Keratinocyte (primary cell): Measurements from ENCODE around the gene NUDT9. TPM values are rescaled to one million over a fixed set of nuclear protein-coding genes. Genes with fewer than 3 reads are reported as not detected.

Source experiments
- DNase-seq: peaks from one replicate; pipeline ENCODE4 v3.0.0-alpha.2; 2011; ENCODE audit warnings: low read depth, missing footprints, low spot score
- FAIRE-seq: peaks from 2 replicates; lab custom pipeline; 2011; peaks lifted over from hg19 to GRCh38; lab: Jason Lieb, UNC
- H2AFZ ChIP-seq: 2 replicates; pipeline ENCODE4 v1.6.0; 2012; ENCODE audit warnings: low read length, control low read depth, inconsistent platforms; ENCODE audit not compliant: control insufficient read depth
- H3K27ac ChIP-seq: 2 replicates; pipeline ENCODE4 v1.5.1; 2011; ENCODE audit warnings: low read length; ENCODE audit not compliant: control insufficient read depth, insufficient read depth
- H3K27me3 ChIP-seq: 3 replicates; pipeline ENCODE4 v1.6.0; 2011; ENCODE audit warnings: low read length; ENCODE audit not compliant: control insufficient read depth, insufficient read depth; ENCODE audit errors: extremely low read depth
- H3K36me3 ChIP-seq, 2 experiments: 2 replicates in 1 of 2; 3 replicates in 1 of 2; pipeline ENCODE4 v1.5.1; 2011; ENCODE audit warnings: low read length in 2 of 2, mild to moderate bottlenecking in 1 of 2; ENCODE audit not compliant: control insufficient read depth in 2 of 2, insufficient read depth in 2 of 2; ENCODE audit errors: extremely low read depth in 1 of 2
- H3K4me1 ChIP-seq: 3 replicates; pipeline ENCODE4 v1.5.1; 2011; ENCODE audit warnings: low read length; ENCODE audit not compliant: control insufficient read depth, insufficient read depth; ENCODE audit errors: extremely low read depth
- H3K4me2 ChIP-seq: 3 replicates; pipeline ENCODE4 v1.6.0; 2011; ENCODE audit warnings: low read depth, low read length; ENCODE audit not compliant: control insufficient read depth, insufficient read depth; ENCODE audit errors: extremely low read depth
- H3K4me3 ChIP-seq, 3 experiments: fragments of 200-600 bp in 1 of 3; sonication (generic) in 1 of 3; 2 replicates in 2 of 3; 3 replicates in 1 of 3; pipeline ENCODE4 v1.5.1; 2011 to 2016; ENCODE audit warnings: low read length in 3 of 3, mild to moderate bottlenecking in 3 of 3, control low read depth in 2 of 3, inconsistent platforms in 1 of 3, low read depth in 1 of 3, mixed read lengths in 1 of 3, mixed run types in 1 of 3, moderate library complexity in 1 of 3; ENCODE audit not compliant: control insufficient read depth in 2 of 3, insufficient read depth in 2 of 3; ENCODE audit errors: extremely low read depth in 1 of 3
- H3K79me2 ChIP-seq: 2 replicates; pipeline ENCODE4 v1.6.0; 2012; ENCODE audit warnings: low read length; ENCODE audit not compliant: control insufficient read depth, insufficient read depth
- H3K9ac ChIP-seq: 3 replicates; pipeline ENCODE4 v1.6.0; 2011; ENCODE audit warnings: low read length; ENCODE audit not compliant: control insufficient read depth, insufficient read depth; ENCODE audit errors: extremely low read depth
- H3K9me1 ChIP-seq: 3 replicates; pipeline ENCODE4 v1.6.0; 2011; ENCODE audit warnings: low read length; ENCODE audit not compliant: control insufficient read depth, insufficient read depth; ENCODE audit errors: extremely low read depth
- H3K9me3 ChIP-seq: 2 replicates; pipeline ENCODE4 v1.5.1; 2012; ENCODE audit warnings: low read depth, low read length; ENCODE audit not compliant: control insufficient read depth
- H4K20me1 ChIP-seq: 3 replicates; pipeline ENCODE4 v1.6.0; 2011; ENCODE audit warnings: low read length; ENCODE audit not compliant: control insufficient read depth, insufficient read depth; ENCODE audit errors: extremely low read depth
- EZH2 ChIP-seq: IDR thresholded peaks from one replicate; pipeline ENCODE4 v1.6.1; 2012; ENCODE audit warnings: inconsistent platforms, mild to moderate bottlenecking, low read length, moderate library complexity
- dilution Hi-C: fragments of 300-500 bp; cut with MboI; formaldehyde crosslinking; loops from one replicate; pipeline ENCODE4 v1.7.0; 2020; ENCODE audit warnings: low sequenced_read_pairs; ENCODE audit not compliant: extremely low pct_ligation_motif_present
- polyA minus RNA-seq, 3 experiments: library from RNA; depleted of rRNA, polyadenylated mRNA; stranded (reverse); fragments of >200 nt; gene quantifications; 1 replicate in 1 of 3; 2 replicates in 1 of 3; 3 replicates in 1 of 3; pipeline ENCODE4 v1.2.3, GENCODE V29; 2011
- polyA plus RNA-seq, 5 experiments: library from polyadenylated mRNA; depleted of rRNA in 3 of 5; stranded (reverse) in 3 of 5; stranded (forward) in 1 of 5; unstranded in 1 of 5; fragments of >200 nt; gene quantifications; 1 replicate in 1 of 5; 2 replicates in 3 of 5; 3 replicates in 1 of 5; pipeline versions ENCODE4 v1.2.1 to v1.2.3, GENCODE V29; 2011 to 2012; ENCODE audit warnings: missing spikeins in 2 of 5, low read depth in 1 of 5, low replicate concordance in 1 of 5
- TF ChIP-seq, protein P1 (sequence below), 3 experiments: IDR thresholded peaks in 1 of 3; conservative IDR thresholded peaks in 1 of 3; optimal IDR thresholded peaks in 1 of 3; 2 replicates in 2 of 3; 3 replicates in 1 of 3; pipeline versions ENCODE3 to v1.5.1; 2011; ENCODE audit warnings: low read length in 3 of 3, mild to moderate bottlenecking in 3 of 3, moderate library complexity in 2 of 3, control low read depth in 1 of 3, inconsistent platforms in 1 of 3; ENCODE audit not compliant: insufficient read depth in 2 of 3; ENCODE audit errors: extremely low read depth in 1 of 3

Gene NUDT9, protein sequence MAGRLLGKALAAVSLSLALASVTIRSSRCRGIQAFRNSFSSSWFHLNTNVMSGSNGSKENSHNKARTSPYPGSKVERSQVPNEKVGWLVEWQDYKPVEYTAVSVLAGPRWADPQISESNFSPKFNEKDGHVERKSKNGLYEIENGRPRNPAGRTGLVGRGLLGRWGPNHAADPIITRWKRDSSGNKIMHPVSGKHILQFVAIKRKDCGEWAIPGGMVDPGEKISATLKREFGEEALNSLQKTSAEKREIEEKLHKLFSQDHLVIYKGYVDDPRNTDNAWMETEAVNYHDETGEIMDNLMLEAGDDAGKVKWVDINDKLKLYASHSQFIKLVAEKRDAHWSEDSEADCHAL
- polyA plus RNA-seq: 16.9 to 30.2 TPM (median 28.5 TPM) in 3 replicates
- polyA plus RNA-seq (2011; ENCODE audit: low read depth): 13.9 TPM
- polyA plus RNA-seq (2011; cell fraction: cytosol; rRNA removed): 22.7 and 28.3 TPM in 2 replicates
- 34.8 and 53.6 TPM in 2 replicates for polyA plus RNA-seq (2011; cell fraction: nucleus; rRNA removed)
- 18.5 and 25.8 TPM in 2 replicates for polyA plus RNA-seq (2012; ENCODE audit: low replicate concordance)
- 6.9 to 10.0 TPM (median 8.1 TPM) in 3 replicates for polyA minus RNA-seq
- 8.8 TPM for polyA minus RNA-seq (2011; cell fraction: cytosol; rRNA and poly(A)+ RNA removed)
- polyA minus RNA-seq (2011; cell fraction: nucleus; rRNA and poly(A)+ RNA removed): 10.4 and 14.4 TPM in 2 replicates

DNA sequence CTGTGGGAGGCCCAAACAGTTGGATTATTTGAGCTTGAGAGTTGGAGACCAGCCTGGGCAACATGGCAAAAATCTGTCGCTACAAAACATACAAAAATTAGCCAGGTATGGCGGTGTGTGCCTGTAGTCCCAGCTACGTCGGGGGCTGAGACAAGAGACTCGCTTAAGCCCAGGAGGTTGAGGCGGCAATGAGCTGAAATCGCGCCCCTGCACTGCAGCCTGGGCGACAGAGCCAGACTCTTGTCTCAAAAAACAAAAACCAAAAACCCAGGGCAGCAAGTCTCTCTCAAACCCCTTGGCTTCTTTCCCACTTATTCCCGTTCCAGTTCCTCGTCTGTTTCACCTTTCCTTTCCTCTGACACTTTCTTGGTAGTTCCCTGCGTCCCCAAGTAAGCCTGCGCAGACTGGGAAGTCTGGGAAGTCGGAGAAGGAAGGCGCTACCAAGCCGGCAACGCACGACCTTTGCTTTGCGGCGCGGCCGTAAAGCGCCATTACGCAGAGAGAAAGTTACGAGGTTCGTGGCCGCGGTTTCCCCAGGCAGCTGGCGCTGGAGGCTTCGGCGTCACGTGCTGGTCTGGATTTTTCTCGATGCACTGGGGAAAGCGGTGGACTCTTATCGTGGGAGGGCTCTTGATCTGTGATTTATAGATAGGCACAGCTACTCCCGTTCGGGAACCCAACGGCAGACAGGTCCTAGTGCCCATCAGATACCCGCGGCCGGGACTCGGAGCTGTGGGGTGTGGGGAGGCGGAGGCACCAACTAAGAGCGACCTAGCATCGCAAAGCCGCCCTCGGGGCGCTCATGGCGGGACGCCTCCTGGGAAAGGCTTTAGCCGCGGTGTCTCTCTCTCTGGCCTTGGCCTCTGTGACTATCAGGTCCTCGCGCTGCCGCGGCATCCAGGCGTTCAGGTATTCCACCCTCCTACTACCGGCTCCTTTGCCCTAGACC is at the start of gene NUDT9:
NUDT9 (plus strand) TSS at position 470 of the 949 bp plus-strand sequence; CDS start at position 803, 333 bp downstream.
- Histone ChIP-seq H4K20me1 (no peaks in the 10 kb centered on the region), H3K9me3 (no peaks in the 10 kb centered on the region), H2AFZ (peak within 1 kb of the TSS; percentile 98), H3K4me2 (peak within 1 kb of the TSS; percentile 91), H3K27me3 (no peaks in the 10 kb centered on the region), H3K4me1 (peaks cover 10% of the 10 kb centered on the region), H3K79me2 (peaks cover 43% of the 10 kb centered on the region), H3K9ac (peak within 1 kb of the TSS; percentile 93), H3K9me1 (no peaks in the 10 kb centered on the region), H3K36me3 (no peaks in the 10 kb centered on the region), H3K4me3 (peak within 1 kb of the TSS; percentile 90 to 96 (median 90)), H3K27ac (peak within 1 kb of the TSS; percentile 92)
- FAIRE-seq (peak; percentile 48), DNase-seq (peak; percentile 79)
- dilution Hi-C loops: no loop called here
- no peak for TF ChIP-seq EZH2
- TF ChIP-seq, protein P1, sequence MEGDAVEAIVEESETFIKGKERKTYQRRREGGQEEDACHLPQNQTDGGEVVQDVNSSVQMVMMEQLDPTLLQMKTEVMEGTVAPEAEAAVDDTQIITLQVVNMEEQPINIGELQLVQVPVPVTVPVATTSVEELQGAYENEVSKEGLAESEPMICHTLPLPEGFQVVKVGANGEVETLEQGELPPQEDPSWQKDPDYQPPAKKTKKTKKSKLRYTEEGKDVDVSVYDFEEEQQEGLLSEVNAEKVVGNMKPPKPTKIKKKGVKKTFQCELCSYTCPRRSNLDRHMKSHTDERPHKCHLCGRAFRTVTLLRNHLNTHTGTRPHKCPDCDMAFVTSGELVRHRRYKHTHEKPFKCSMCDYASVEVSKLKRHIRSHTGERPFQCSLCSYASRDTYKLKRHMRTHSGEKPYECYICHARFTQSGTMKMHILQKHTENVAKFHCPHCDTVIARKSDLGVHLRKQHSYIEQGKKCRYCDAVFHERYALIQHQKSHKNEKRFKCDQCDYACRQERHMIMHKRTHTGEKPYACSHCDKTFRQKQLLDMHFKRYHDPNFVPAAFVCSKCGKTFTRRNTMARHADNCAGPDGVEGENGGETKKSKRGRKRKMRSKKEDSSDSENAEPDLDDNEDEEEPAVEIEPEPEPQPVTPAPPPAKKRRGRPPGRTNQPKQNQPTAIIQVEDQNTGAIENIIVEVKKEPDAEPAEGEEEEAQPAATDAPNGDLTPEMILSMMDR (optimal IDR thresholded peaks at IDR 0.05 in 1 of 3, IDR thresholded peaks at IDR 0.05 in 1 of 3, conservative IDR thresholded peaks at IDR 0.05 in 1 of 3; ENCODE audit: extremely low read depth in 1 of 3, insufficient read depth in 2 of 3, low read length in 3 of 3): no peak

DNA sequence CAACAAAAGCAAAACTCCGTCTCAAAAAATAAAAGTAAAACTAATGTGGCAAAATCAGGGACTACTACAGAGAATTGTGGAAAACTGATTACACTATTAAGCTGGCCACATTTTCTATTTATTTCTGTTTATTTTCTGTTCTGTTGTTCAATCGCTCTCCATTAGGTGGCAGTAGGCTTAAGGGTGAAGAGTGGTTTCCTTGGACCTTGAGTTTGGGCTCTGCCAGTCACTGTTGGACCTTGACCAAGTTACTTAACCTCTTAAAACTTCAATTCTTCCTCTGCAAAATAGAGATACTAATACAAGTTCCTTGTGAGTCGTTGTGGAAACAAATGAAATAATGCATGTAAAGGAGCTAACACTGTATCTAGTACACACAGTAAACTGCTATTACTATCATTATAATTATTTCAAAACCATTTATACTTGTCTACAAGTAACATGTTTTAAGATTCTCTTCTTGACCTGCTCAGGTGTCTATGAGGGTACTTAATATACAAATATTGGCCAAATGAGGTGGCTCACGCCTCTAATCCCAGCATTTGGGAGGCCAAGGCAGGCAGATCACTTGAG is 46.6 kb upstream of the NUDT9 start:
- Histone ChIP-seq H3K4me2 (no peak overlapping the region), H2AFZ (no peak overlapping the region), H3K79me2 (no peaks in the 10 kb centered on the region), H3K9me1 (no peaks in the 10 kb centered on the region), H3K9me3 (no peaks in the 10 kb centered on the region), H3K9ac (no peak overlapping the region), H3K36me3 (no peaks in the 10 kb centered on the region), H3K27ac (no peak overlapping the region), H3K27me3 (no peaks in the 10 kb centered on the region), H3K4me1 (no peaks in the 10 kb centered on the region), H3K4me3 (no peak overlapping the region), H4K20me1 (no peaks in the 10 kb centered on the region)
- DNase-seq: no peak
- FAIRE-seq: no peak
- TF ChIP-seq, protein P1 (optimal IDR thresholded peaks at IDR 0.05 in 1 of 3, IDR thresholded peaks at IDR 0.05 in 1 of 3, conservative IDR thresholded peaks at IDR 0.05 in 1 of 3; ENCODE audit: extremely low read depth in 1 of 3, insufficient read depth in 2 of 3, low read length in 3 of 3): peak; percentile 41 to 76 (median 50)
- TF ChIP-seq EZH2: no peak
- dilution Hi-C loops: no loop called here
